Measurements from ENCODE around the gene JDP2. TPM values are rescaled to one million over a fixed set of nuclear protein-coding genes. Genes with fewer than 3 reads are reported as not detected.

JDP2 gene
- total and polyA plus RNA-seq, 2 experiments from 2014 or later = 12.5 to 22.0 TPM

DNA sequence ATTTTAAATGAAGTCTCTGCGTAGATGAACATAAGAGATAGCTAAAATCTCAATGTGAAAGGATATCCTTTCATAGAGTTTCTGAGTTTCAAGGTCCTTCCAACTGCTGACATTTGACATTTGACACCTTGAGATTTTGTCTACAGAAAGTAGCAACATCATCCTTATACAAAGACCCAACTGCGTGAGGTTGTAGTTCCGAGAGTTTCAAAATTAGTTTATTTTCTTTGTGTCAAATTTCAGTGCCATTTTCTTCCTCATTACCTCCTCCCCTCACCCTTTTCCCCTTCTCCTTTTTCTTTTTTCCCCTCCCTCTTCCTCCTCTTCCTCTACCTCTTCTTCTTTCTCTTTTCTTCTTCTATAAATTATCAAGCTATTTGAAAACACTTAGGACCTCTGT is 67.6 kb downstream of the JDP2 start:
- TF ChIP-seq, protein P1, sequence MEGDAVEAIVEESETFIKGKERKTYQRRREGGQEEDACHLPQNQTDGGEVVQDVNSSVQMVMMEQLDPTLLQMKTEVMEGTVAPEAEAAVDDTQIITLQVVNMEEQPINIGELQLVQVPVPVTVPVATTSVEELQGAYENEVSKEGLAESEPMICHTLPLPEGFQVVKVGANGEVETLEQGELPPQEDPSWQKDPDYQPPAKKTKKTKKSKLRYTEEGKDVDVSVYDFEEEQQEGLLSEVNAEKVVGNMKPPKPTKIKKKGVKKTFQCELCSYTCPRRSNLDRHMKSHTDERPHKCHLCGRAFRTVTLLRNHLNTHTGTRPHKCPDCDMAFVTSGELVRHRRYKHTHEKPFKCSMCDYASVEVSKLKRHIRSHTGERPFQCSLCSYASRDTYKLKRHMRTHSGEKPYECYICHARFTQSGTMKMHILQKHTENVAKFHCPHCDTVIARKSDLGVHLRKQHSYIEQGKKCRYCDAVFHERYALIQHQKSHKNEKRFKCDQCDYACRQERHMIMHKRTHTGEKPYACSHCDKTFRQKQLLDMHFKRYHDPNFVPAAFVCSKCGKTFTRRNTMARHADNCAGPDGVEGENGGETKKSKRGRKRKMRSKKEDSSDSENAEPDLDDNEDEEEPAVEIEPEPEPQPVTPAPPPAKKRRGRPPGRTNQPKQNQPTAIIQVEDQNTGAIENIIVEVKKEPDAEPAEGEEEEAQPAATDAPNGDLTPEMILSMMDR (IDR thresholded peaks at IDR 0.05; ENCODE audit: low read depth, low read length) = no peak
- Histone ChIP-seq H3K36me3 (no peaks in the 10 kb centered on the region), H3K27ac (no peak overlapping the region), H3K9me3 (ENCODE audit: low read depth) (no peaks in the 10 kb centered on the region), H3K4me1 (ENCODE audit: low read depth) (no peaks in the 10 kb centered on the region), H3K27me3 (no peaks in the 10 kb centered on the region), H3K4me3 (no peak overlapping the region)
- DNase-seq (ENCODE audit: low read depth in 1 of 2, low spot score in 1 of 2) = no peak

DNA sequence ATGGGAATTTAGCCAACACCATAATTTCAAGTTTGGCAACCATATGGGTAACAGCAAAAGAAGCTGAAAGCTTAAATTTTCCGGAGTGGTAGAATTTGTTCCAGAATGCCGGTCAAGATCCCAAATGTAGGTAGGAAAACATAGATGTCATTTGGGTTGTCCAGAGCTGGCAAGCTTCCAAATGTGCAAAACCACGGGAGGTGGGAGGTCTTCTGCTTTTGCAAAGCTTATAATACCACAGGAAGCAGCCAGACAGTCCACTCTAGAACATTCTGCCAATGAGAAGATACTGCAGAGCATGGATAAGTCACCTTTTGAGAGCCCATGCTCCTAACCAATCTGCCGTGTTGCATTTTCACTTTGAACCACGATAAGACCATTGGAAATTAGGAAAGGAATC is 68.1 kb downstream of the JDP2 start:
- peak in 1 of 2 donors; percentile 39 for DNase-seq (ENCODE audit: low read depth in 1 of 2, low spot score in 1 of 2)
- H3K4me3 ChIP-seq = no peak overlapping the region
- no peaks in the 10 kb centered on the region for H3K9me3 ChIP-seq (ENCODE audit: low read depth)
- H3K27ac ChIP-seq = no peak overlapping the region
- H3K27me3 ChIP-seq = no peaks in the 10 kb centered on the region
- no peaks in the 10 kb centered on the region for H3K36me3 ChIP-seq
- H3K4me1 ChIP-seq (ENCODE audit: low read depth) = no peaks in the 10 kb centered on the region
- TF ChIP-seq, protein P1 (IDR thresholded peaks at IDR 0.05; ENCODE audit: low read depth, low read length) = no peak

DNA sequence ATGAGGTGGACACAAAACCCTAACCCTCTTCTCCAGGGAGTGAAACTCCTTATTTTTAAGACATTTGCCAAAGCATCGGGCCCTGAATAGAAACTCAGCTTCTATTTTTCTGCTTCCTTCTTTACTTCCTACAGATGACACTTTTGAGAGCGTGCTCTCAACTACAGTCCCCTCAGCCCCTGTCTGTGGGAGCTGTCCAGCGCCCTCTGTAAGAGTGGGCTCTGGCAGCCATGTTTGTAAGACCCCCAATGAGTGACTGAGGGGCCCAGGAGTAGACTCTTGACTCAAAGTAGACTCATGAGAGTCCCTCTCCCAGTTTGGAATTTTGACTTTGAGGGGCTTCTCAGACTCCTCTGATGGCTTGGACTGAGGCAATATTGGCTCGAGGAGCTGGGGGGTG is 68.9 kb downstream of the JDP2 start:
- TF ChIP-seq, protein P1 (IDR thresholded peaks at IDR 0.05; ENCODE audit: low read depth, low read length) = no peak

DNA sequence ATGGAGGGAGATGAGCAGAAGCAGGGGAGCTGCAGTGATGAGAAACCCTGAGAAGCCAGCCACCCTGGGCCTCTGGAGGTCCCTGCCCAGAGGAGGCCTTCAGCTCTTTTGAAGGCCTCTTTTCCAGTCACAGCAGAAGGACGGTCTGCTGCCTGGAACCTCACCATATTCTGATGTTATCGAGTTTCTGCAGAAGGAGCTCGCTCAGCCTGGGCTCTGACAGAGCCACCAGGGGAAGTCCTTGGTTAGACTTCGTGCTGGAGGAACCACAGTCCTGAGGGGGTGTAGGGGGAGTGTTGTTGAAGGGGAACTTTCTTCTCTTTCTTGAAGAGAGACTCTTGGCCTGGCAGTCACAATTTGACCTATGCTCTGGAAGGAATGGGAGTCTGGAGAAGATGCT is 69.4 kb downstream of the JDP2 start:
- H3K4me3 ChIP-seq = no peak overlapping the region
- TF ChIP-seq, protein P1 (IDR thresholded peaks at IDR 0.05; ENCODE audit: low read depth, low read length) = no peak
- no peaks in the 10 kb centered on the region for H3K27me3 ChIP-seq
- H3K9me3 ChIP-seq (ENCODE audit: low read depth) = no peaks in the 10 kb centered on the region
- no peaks in the 10 kb centered on the region for H3K36me3 ChIP-seq
- H3K27ac ChIP-seq = no peak overlapping the region
- no peaks in the 10 kb centered on the region for H3K4me1 ChIP-seq (ENCODE audit: low read depth)
- DNase-seq (ENCODE audit: low read depth in 1 of 2, low spot score in 1 of 2) = no peak

More for the DNA sequence above, 68.9 kb downstream of the JDP2 start:
- Histone ChIP-seq H3K4me1 (ENCODE audit: low read depth) (no peaks in the 10 kb centered on the region), H3K36me3 (no peaks in the 10 kb centered on the region), H3K9me3 (ENCODE audit: low read depth) (no peaks in the 10 kb centered on the region), H3K4me3 (no peak overlapping the region), H3K27me3 (no peaks in the 10 kb centered on the region), H3K27ac (no peak overlapping the region)
- DNase-seq (ENCODE audit: low read depth in 1 of 2, low spot score in 1 of 2) = no peak

DNA sequence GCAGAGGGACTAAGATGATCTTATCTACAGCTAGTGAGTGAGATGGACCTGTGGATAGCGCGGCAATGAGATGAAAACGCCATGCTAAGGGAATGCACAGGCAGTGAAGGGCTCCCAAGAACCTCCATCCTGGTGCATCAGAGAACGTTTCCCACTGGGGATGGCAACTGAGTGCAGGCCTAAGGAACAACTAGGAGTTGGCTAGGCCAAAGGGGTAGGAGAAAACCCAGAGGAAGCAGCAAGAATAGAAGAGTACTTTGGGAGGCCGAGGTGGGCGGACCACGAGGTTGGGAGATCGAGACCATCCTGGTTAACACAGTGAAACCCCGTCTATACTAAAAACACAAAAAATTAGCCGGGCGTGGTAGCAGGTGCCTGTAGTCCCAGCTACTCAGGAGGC is 69.9 kb downstream of the JDP2 start:
- Histone ChIP-seq H3K9me3 (ENCODE audit: low read depth) (no peaks in the 10 kb centered on the region), H3K27me3 (no peaks in the 10 kb centered on the region), H3K36me3 (no peaks in the 10 kb centered on the region), H3K27ac (no peak overlapping the region), H3K4me3 (no peak overlapping the region), H3K4me1 (ENCODE audit: low read depth) (no peaks in the 10 kb centered on the region)
- no peak for DNase-seq (ENCODE audit: low read depth in 1 of 2, low spot score in 1 of 2)
- TF ChIP-seq, protein P1 (IDR thresholded peaks at IDR 0.05; ENCODE audit: low read depth, low read length) = no peak
